T1000 (cell line): ENCODE data around the gene RCAN2.

Experiments used
- DNase-seq: peaks from one replicate; lab custom pipeline; 2025; ENCODE audit warnings: mixed read lengths; lab: John Stamatoyannopoulos, UW

Gene RCAN2

GRCh38 chr6:46215213-46215612 lies 276.0 kb downstream of the RCAN2 start:
- no peak for DNase-seq

GRCh38 chr6:46211917-46212316 lies 279.3 kb downstream of the RCAN2 start:
- no peak for DNase-seq

- DNase-seq: no peak
Observed at GRCh38 chr6:46210294-46210693, 281.0 kb downstream of the RCAN2 start.

GRCh38 chr6:46208303-46208702 lies 282.9 kb downstream of the RCAN2 start:
- no peak for DNase-seq

GRCh38 chr6:46207174-46207573 lies 284.1 kb downstream of the RCAN2 start:
- DNase-seq: no peak

GRCh38 chr6:46204880-46205650 lies 286.2 kb downstream of the RCAN2 start:
- DNase-seq: no peak

- DNase-seq: no peak
Observed at GRCh38 chr6:46203391-46204177, 287.7 kb downstream of the RCAN2 start.

- DNase-seq: no peak
Observed at GRCh38 chr6:46201702-46202101, 289.5 kb downstream of the RCAN2 start.

- DNase-seq: no peak
Observed at GRCh38 chr6:46199387-46199786, 291.9 kb downstream of the RCAN2 start.

- peak; percentile 24 for DNase-seq
Observed at GRCh38 chr6:46191961-46192360, 299.3 kb downstream of the RCAN2 start.

GRCh38 chr6:46190889-46191288 lies 300.4 kb downstream of the RCAN2 start:
- no peak for DNase-seq

- DNase-seq: no peak
Observed at GRCh38 chr6:46189726-46190125, 301.5 kb downstream of the RCAN2 start.

GRCh38 chr6:46186583-46186982 lies 304.7 kb downstream of the RCAN2 start:
- no peak for DNase-seq

- DNase-seq: peak; percentile 51
Observed at GRCh38 chr6:46184114-46184513, 307.1 kb downstream of the RCAN2 start.

GRCh38 chr6:46175976-46176375 lies 315.3 kb downstream of the RCAN2 start:
- no peak for DNase-seq

GRCh38 chr6:46175446-46175845 lies 315.8 kb downstream of the RCAN2 start:
- DNase-seq: no peak

GRCh38 chr6:46174904-46175303 lies 316.3 kb downstream of the RCAN2 start:
- no peak for DNase-seq

GRCh38 chr6:46172176-46172575 lies 319.1 kb downstream of the RCAN2 start:
- DNase-seq: no peak
